HG03064 (cell line): ENCODE results near the gene PDGFA.
"Not testable (repeated sequence)": the region's sequence is repeated elsewhere in the genome, so short reads cannot be mapped to it uniquely, and the experiment has no call there.

Experiments
- ATAC-seq: cut with Tn5 transposase; IDR thresholded peaks from one replicate; pipeline ENCODE4 v1.9.1; 2021; ENCODE audit warnings: low read depth; ENCODE audit not compliant: unreplicated experiment

PDGFA gene

DNA sequence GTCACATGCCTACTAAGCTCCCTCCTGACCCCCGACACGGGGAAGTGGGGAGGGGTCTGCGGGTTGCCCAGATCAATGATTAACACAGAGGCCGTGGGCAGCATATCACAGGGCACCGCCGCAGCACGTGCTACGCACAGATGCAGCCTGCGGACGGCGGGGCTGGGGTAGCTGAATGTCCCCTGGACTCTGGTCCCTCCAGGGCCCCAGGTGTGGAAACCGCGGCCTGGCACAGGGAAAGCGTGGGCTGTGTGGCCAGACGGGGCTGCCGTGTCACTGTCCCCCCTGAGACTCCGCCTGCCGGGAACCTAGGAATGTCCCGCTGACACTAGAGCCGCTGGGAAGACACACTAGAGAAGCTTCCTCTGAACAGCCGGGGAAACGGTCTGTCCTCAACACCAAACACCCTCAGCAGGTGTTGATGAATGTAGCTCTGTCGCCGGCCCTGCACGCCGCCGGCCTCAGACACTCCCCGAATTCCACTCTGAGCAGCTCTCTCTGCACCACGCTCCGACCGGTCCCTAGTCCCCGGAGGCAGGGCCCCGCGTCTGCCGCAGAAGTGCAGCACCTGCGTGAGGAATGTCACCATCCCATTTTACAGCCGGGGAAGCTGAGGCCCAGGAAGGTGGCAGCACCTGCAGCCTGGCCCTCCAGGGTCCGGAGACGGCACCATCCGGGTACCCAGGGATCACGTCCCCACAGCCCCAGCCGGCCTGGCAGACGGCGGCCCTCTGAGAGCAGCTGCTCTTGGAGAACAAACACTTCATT lies 33.4 kb upstream of the PDGFA start:
- no peak for ATAC-seq

DNA sequence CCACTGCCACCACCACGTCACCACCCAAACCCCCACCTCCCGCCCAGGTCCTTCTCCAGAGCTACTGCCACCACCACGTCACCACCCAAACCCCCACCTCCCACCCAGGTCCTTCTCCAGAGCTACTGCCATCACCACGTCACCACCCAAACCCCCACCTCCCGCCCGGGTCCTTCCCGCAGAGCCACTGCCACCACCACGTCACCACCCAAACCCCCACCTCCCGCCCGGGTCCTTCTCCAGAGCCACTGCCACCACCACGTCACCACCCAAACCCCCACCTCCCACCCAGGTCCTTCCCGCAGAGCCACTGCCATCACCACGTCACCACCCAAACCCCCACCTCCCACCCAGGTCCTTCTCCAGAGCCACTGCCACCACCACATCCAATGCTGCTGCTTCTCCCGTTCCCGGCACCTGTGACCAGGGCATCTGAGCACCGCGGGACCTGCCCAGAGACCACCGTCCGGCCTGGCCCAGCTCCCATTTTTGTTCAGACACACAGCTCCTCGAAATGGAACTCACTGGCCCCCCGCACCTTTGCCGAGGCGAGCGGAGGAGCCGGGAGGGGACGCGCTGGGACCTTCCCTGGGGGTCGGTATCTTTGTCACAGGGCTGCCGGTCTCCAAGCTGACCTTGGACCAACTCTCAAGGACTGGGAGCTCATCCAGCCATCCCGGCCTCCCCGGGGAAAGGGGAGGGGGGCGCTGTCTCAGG lies 32.7 kb upstream of the PDGFA start:
- ATAC-seq, result not testable (repeated sequence)

DNA sequence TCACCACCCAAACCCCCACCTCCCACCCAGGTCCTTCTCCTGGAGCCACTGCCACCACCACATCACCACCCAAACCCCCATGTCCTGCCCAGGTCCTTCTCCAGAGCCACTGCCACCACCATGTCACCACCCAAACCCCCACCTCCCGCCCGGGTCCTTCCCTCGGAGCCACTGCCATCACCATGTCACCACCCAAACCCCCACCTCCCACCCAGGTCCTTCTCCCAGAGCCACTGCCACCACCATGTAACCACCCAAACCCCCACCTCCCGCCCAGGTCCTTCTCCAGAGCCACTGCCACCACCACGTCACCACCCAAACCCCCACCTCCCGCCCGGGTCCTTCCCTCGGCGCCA lies 31.9 kb upstream of the PDGFA start:
- not testable (repeated sequence) for ATAC-seq

DNA sequence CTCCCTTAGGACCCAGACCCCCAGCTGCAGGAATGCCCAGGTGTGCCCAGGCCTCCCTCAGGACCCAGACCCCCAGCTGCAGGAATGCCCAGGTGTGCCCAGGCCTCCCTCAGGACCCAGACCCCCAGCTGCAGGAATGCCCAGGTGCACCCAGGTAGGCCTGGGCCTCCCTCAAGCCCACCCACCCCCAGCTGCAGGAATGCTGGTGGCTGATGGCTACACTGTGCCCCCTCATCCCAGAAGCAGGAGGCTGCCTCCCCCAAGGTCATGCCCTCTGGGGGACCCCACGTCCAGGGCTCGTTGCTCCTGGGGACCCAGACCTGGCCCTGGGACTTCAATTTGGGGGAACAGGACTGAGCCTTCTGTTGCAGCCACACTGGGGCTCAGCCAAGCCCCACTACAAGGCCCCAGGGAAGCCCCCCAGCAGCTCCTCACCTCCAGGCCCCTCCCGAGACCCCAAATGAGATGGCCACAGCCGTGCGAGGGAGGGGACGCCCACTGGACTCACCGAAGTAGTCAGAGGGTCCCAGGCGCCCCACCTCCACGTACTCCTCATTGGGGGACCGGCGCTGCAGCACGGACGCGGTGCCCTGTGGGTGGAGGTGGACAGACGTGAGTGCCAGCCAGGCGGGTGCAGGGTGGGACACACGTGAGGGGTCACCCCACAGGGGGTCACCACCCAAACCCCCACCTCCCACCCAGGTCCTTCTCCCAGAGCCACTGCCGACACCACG lies 31.4 kb upstream of the PDGFA start:
- no peak for ATAC-seq

DNA sequence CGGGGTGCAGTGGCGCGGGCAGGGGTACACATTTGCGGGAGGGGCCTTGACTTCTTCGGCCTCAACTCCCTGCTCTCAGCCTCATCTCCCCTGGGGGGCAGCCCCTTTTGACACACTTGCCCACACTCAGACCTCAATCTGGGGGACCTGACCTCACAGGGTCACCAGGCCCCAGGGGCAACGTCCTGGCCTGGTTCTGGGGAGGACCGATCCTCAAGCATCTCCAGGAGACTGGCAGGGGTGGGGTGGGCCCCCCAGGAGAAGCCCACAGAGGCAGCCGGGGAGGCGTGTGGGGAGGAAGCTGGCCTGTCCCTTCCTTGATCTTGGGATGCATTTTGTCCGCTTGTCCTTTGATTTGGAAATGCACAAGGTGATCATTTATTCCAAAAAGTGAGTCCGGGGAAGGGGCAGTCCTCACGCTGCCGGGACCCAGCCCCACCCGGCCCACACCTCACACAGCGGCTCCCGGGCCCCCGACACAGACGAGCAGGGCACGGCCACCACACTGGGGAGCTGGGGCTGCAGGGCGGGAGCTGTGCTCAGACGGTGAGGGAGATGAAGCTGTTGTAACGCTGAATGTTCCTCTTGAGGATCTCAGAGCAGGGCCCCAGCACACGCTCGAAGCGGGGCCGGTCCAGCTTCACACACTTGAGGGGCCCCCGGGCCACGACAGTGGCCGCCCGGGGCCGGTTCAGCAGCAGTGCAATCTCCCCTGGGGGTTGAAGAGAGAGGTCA lies 30.4 kb upstream of the PDGFA start:
- no peak for ATAC-seq

DNA sequence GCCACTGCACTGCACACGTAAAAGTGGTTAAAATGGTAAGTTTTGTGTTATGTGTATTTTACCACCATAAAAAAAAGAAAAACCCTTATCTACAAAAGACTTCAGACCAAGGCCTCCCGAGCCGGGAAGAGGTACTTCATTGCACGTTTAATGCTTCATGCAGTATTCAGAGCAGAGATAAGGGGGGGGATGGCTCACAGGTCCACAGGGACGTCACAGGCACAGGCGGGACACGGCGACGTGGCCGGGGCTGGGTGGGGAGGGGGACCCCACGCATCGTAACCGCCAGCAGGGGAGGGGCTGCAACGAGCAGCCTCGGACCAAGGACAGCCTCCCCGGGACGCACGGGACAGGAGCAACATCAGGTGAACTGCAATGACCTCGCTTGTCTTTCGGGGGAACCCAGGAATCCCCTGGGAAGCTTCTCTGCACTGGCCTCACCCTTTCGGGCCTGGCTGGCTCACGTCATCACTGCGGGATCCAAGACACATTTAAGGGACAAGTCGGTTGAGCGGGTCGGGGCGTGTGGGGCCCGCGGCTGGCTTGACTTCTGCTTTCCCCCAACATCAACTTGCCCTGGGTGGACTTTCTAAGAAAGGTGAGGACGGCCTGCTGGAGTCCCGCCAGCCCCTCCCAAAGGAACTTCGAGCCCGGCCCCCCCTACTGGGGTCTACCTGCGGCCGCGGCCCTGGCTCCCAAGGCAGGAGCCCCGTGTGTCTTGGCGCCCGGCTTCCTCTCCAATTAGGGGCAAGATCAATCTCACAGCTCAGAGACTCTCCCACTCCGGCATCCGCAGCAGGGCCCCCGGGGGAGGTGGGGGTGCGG lies 29.6 kb upstream of the PDGFA start:
- ATAC-seq, result no peak

- no peak for ATAC-seq
Observed at GRCh38 chr7:548401-548800, 28.8 kb upstream of the PDGFA start.

- ATAC-seq, result no peak
Observed at GRCh38 chr7:545470-545869, 25.8 kb upstream of the PDGFA start.

- ATAC-seq, result no peak
Observed at GRCh38 chr7:544338-545221, 24.9 kb upstream of the PDGFA start.

GRCh38 chr7:543501-544337 lies 24.1 kb upstream of the PDGFA start:
- no peak for ATAC-seq

GRCh38 chr7:542713-543500 lies 23.3 kb upstream of the PDGFA start:
- ATAC-seq, result no peak

DNA sequence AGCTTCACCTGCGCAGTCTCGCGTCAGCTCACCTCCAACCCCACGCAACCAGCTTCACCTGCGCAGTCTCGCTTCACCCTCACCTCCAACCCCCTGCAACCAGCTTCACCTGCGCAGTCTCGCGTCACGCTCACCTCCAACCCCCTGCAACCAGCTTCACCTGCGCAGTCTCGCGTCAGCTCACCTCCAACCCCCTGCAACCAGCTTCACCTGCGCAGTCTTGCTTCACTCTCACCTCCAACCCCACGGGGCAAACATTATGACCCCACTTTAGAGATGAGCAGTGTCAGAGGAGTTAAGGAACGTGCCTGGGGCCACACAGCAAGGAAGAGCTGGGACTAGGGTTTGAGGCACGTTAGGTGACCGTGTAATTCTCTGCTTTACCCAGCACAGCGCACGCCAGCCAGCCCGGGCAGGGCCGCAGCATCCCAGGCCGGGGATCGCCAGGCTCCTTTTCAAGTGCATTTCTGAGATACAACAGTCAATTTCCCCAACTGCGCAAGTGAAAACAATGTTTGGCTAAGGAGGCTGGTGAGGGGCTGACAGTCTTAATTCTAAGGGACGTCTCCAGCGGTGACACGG lies 22.6 kb upstream of the PDGFA start:
- ATAC-seq, result no peak

GRCh38 chr7:541661-542060 lies 22.0 kb upstream of the PDGFA start:
- no peak for ATAC-seq

GRCh38 chr7:540997-541396 lies 21.4 kb upstream of the PDGFA start:
- no peak for ATAC-seq

GRCh38 chr7:540579-540978 lies 20.9 kb upstream of the PDGFA start:
- ATAC-seq, result no peak

GRCh38 chr7:539731-540411 lies 20.2 kb upstream of the PDGFA start:
- no peak for ATAC-seq
